Smooth muscle cell (in vitro differentiated cells): ENCODE data around the gene KRT76. TPM values are rescaled to one million over a fixed set of nuclear protein-coding genes. Genes with fewer than 3 reads are reported as not detected.

Experiments
- DNase-seq: peaks from one replicate; lab custom pipeline; 2025; ENCODE audit not compliant: unreplicated experiment; lab: John Stamatoyannopoulos, UW
- H2AFZ ChIP-seq: fragments of 200-600 bp; sonication (generic); 2 replicates; pipeline ENCODE4 v1.6.0; 2016; ENCODE audit warnings: antibody characterized with exemption, low read depth, mild to moderate bottlenecking
- H3F3A ChIP-seq: fragments of 200-600 bp; sonication (generic); 2 replicates; pipeline ENCODE4 v1.6.0; 2017; ENCODE audit warnings: antibody characterized with exemption, low read depth
- H3K27ac ChIP-seq: fragments of 200-600 bp; sonication (generic); 2 replicates; pipeline ENCODE4 v1.5.1; 2016; ENCODE audit warnings: low read depth, mild to moderate bottlenecking
- H3K27me3 ChIP-seq: fragments of 200-600 bp; sonication (generic); 2 replicates; pipeline ENCODE4 v1.6.1; 2016; ENCODE audit warnings: low read depth, mild to moderate bottlenecking
- H3K36me3 ChIP-seq: fragments of 200-600 bp; sonication (generic); 2 replicates; pipeline ENCODE4 v1.5.1; 2016; ENCODE audit warnings: low read depth
- H3K4me1 ChIP-seq: fragments of 200-600 bp; sonication (generic); 2 replicates; pipeline ENCODE4 v1.5.1; 2016; ENCODE audit warnings: low read depth
- H3K4me2 ChIP-seq: fragments of 200-600 bp; sonication (generic); 2 replicates; pipeline ENCODE4 v1.6.0; 2016; ENCODE audit warnings: mild to moderate bottlenecking
- H3K4me3 ChIP-seq: fragments of 200-600 bp; sonication (generic); 2 replicates; pipeline ENCODE4 v1.5.1; 2016; ENCODE audit warnings: mild to moderate bottlenecking
- H3K79me2 ChIP-seq: fragments of 200-600 bp; sonication (generic); 2 replicates; pipeline ENCODE4 v1.6.0; 2016; ENCODE audit warnings: low read depth, mild to moderate bottlenecking
- H3K9ac ChIP-seq: fragments of 200-600 bp; sonication (generic); 2 replicates; pipeline ENCODE4 v1.6.0; 2016; ENCODE audit warnings: low read depth
- H3K9me3 ChIP-seq: fragments of 200-600 bp; sonication (generic); replicated peaks from 2 replicates; pipeline ENCODE4 v1.5.1; 2016; ENCODE audit warnings: low read depth
- H4K20me1 ChIP-seq: fragments of 200-600 bp; sonication (generic); 2 replicates; pipeline ENCODE4 v1.6.0; 2016; ENCODE audit warnings: low read depth
- WGBS: methylation state at CpG from one replicate; pipeline ENCODE4 v1.1.7; 2016; ENCODE audit warnings: low lambda C conversion rate; 5-methylcytosine and 5-hydroxymethylcytosine counted together
- polyA plus RNA-seq: library from polyadenylated mRNA; unstranded; fragments of >200 nt; fragmentation: Nextera tagmentation; extraction: Ambion mirVana; gene quantifications from 2 replicates; pipeline ENCODE4 v1.2.1, GENCODE V29; 2016
- total RNA-seq: library from RNA; depleted of rRNA; stranded (reverse); fragments of >200 nt; gene quantifications from 2 replicates; pipeline ENCODE4 v1.2.3, GENCODE V29; 2014
- TF ChIP-seq, protein P1 (sequence below): fragments of 200-600 bp; sonication (generic); IDR thresholded peaks from 2 replicates; pipeline ENCODE4 v1.5.1; 2017; ENCODE audit warnings: borderline replicate concordance, mild to moderate bottlenecking, antibody characterized with exemption; ENCODE audit not compliant: insufficient read depth, poor library complexity, severe bottlenecking

KRT76 gene
- total and polyA plus RNA-seq, 2 experiments from 2014 or later: not detected

GRCh38 chr12:52797529-52797894, 20.4 kb upstream of the KRT76 start:
- DNase-seq: no peak
- H3K4me1 ChIP-seq: no peaks in the 10 kb centered on the region
- no peaks in the 10 kb centered on the region for H3K27me3 ChIP-seq
- H3K4me3 ChIP-seq: no peak overlapping the region
- H3K27ac ChIP-seq: no peak overlapping the region
- no peaks in the 10 kb centered on the region for H3K9me3 ChIP-seq
- H3K4me2 ChIP-seq: no peak overlapping the region
- TF ChIP-seq, protein P1, sequence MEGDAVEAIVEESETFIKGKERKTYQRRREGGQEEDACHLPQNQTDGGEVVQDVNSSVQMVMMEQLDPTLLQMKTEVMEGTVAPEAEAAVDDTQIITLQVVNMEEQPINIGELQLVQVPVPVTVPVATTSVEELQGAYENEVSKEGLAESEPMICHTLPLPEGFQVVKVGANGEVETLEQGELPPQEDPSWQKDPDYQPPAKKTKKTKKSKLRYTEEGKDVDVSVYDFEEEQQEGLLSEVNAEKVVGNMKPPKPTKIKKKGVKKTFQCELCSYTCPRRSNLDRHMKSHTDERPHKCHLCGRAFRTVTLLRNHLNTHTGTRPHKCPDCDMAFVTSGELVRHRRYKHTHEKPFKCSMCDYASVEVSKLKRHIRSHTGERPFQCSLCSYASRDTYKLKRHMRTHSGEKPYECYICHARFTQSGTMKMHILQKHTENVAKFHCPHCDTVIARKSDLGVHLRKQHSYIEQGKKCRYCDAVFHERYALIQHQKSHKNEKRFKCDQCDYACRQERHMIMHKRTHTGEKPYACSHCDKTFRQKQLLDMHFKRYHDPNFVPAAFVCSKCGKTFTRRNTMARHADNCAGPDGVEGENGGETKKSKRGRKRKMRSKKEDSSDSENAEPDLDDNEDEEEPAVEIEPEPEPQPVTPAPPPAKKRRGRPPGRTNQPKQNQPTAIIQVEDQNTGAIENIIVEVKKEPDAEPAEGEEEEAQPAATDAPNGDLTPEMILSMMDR: no peak
- no peaks in the 10 kb centered on the region for H3K79me2 ChIP-seq
- H3K9ac ChIP-seq: no peak overlapping the region
- H2AFZ ChIP-seq: no peak overlapping the region
- no peaks in the 10 kb centered on the region for H3K36me3 ChIP-seq
- H3F3A ChIP-seq: no peaks in the 10 kb centered on the region
- no peaks in the 10 kb centered on the region for H4K20me1 ChIP-seq

GRCh38 chr12:52796839-52797528, 19.8 kb upstream of the KRT76 start:
- 92% methylated on average over 3 of the region's 3 CpGs for WGBS
- H3K36me3 ChIP-seq: no peaks in the 10 kb centered on the region
- no peak overlapping the region for H3K4me2 ChIP-seq
- TF ChIP-seq, protein P1: no peak
- no peaks in the 10 kb centered on the region for H3K4me1 ChIP-seq
- no peaks in the 10 kb centered on the region for H4K20me1 ChIP-seq
- H3K79me2 ChIP-seq: no peaks in the 10 kb centered on the region
- no peak for DNase-seq
- no peak overlapping the region for H3K9ac ChIP-seq
- H3K27me3 ChIP-seq: no peaks in the 10 kb centered on the region
- no peak overlapping the region for H2AFZ ChIP-seq
- no peak overlapping the region for H3K27ac ChIP-seq
- H3F3A ChIP-seq: no peaks in the 10 kb centered on the region
- H3K4me3 ChIP-seq: no peak overlapping the region
- no peaks in the 10 kb centered on the region for H3K9me3 ChIP-seq

- no peaks in the 10 kb centered on the region for H3K4me1 ChIP-seq
- no peak for DNase-seq
- H3K36me3 ChIP-seq: no peaks in the 10 kb centered on the region
- no peaks in the 10 kb centered on the region for H3F3A ChIP-seq
- no peak overlapping the region for H3K9ac ChIP-seq
- no peaks in the 10 kb centered on the region for H3K9me3 ChIP-seq
- WGBS: 100% methylated on average over 3 of the region's 3 CpGs
- TF ChIP-seq, protein P1: no peak
- no peaks in the 10 kb centered on the region for H3K79me2 ChIP-seq
- H3K4me3 ChIP-seq: no peak overlapping the region
- no peak overlapping the region for H3K27ac ChIP-seq
- H3K27me3 ChIP-seq: no peaks in the 10 kb centered on the region
- H2AFZ ChIP-seq: no peak overlapping the region
- H4K20me1 ChIP-seq: no peaks in the 10 kb centered on the region
- no peak overlapping the region for H3K4me2 ChIP-seq
Observed at GRCh38 chr12:52796429-52796794, 19.3 kb upstream of the KRT76 start.
